ENCODE results near the gene PSD2.

PSD2 gene

GRCh38 chr5:139822553-139823425 lies 27.2 kb downstream of the PSD2 start:
- Histone ChIP-seq H3K9ac (no peak overlapping the region), H3K79me2 (no peaks in the 10 kb centered on the region), H3K27ac (no peak overlapping the region), H3K36me3 (ENCODE audit: control insufficient read depth, insufficient read depth, low read length) (no peaks in the 10 kb centered on the region), H3K4me3 (ENCODE audit: low read depth, low read length) (no peak overlapping the region), H3K9me3 (ENCODE audit: control insufficient read depth, low read length) (no peaks in the 10 kb centered on the region), H2AFZ (no peak overlapping the region), H3K27me3 (ENCODE audit: control insufficient read depth, insufficient read depth, low read length) (no peaks in the 10 kb centered on the region), H3K4me1 (no peaks in the 10 kb centered on the region), H3K4me2 (ENCODE audit: low read length) (no peak overlapping the region)
- TF ChIP-seq CTCF (IDR thresholded peaks at IDR 0.05), result no peak

DNA sequence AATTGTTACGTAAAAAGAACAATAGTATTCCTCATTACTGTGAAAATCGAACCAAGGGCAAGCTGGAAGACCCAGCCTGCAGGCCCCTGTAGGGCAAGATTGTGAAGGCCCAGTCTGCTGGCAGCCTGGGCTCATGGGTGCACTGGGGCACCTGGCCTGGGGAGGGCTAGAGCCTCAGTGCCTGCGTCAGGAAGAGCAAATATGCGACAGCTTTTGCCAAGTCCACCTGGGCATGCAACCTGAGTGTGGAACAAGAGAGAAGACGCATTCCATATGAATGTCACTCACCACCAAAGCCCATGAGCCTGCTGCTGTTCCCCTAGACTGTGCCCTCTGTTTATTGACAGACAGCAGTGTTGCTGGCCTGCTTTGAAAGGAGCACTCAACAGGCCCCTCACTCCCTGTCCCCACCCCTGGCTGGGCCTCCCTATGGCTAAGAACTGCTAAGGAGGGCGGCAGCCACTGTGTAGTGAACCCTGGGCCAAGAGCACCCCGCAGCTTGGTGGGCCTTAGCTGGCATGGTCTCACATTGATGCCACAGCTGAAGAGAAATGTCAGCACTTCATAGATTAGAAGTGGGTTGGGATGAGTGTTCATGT lies 28.2 kb downstream of the PSD2 start:
- Histone ChIP-seq H3K4me3 (ENCODE audit: low read depth, low read length) (no peak overlapping the region), H3K36me3 (ENCODE audit: control insufficient read depth, insufficient read depth, low read length) (no peaks in the 10 kb centered on the region), H3K9me3 (ENCODE audit: control insufficient read depth, low read length) (no peaks in the 10 kb centered on the region), H3K4me1 (no peaks in the 10 kb centered on the region), H3K79me2 (no peaks in the 10 kb centered on the region), H3K27me3 (ENCODE audit: control insufficient read depth, insufficient read depth, low read length) (no peaks in the 10 kb centered on the region), H3K4me2 (ENCODE audit: low read length) (no peak overlapping the region), H2AFZ (no peak overlapping the region), H3K27ac (no peak overlapping the region), H3K9ac (no peak overlapping the region)
- no peak for TF ChIP-seq CTCF (IDR thresholded peaks at IDR 0.05)

DNA sequence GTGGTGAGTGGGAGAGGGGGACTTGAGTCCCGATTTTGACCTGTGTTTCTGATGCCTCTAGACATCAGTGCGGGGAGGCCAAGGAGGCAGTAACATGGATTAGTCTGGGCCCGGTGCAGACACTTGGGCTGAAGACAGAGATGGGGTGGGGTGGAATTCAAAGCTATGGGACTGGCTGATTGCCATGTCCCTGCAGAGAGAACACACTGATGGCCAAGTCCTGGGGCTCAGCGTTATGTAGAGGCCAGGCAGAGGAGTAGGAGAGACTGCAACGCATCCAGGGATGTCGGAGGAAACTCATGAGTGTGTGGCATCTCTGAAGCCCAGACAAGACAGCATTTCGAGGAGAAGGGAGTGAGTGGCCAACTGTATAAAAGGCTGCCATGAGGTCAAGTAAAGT lies 30.1 kb downstream of the PSD2 start:
- TF ChIP-seq CTCF (IDR thresholded peaks at IDR 0.05), result no peak
- Histone ChIP-seq H3K4me2 (ENCODE audit: low read length) (no peak overlapping the region), H3K36me3 (ENCODE audit: control insufficient read depth, insufficient read depth, low read length) (no peaks in the 10 kb centered on the region), H3K9me3 (ENCODE audit: control insufficient read depth, low read length) (no peaks in the 10 kb centered on the region), H3K9ac (no peak overlapping the region), H2AFZ (no peak overlapping the region), H3K79me2 (no peaks in the 10 kb centered on the region), H3K4me3 (ENCODE audit: low read depth, low read length) (no peak overlapping the region), H3K4me1 (no peaks in the 10 kb centered on the region), H3K27me3 (ENCODE audit: control insufficient read depth, insufficient read depth, low read length) (no peaks in the 10 kb centered on the region), H3K27ac (no peak overlapping the region)

DNA sequence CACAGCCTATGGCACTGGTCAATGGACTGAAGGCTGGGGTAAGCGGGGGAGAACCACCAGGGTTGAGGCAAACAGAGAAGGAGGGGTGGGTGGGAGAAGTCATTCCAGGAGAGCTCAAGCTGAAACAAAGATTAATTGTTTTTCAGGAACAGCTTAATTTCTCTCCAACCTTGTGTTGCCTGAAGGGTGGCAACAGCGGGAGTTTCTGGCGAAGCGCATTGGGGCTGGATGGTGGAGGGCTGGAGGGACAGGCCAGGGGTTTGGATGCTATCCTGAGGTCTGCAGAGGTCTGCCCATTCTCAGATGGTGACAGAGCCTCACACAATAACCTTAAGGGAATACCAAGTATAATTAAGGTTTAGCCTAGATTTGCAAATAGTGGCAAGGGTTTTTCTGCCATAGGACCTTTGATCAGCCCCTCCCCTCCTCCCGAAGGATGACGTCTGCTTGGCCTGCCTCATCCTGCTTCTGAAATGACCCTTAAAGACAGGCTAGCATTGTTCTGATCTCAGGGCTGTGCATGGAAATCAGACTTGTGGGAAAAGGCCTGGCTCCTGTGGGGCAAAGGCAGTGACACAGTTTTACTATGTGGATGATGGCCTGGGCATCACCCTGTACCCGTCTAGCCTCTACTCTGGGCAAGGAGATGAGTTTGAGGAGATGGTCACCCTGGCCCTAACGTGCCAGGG lies 32.7 kb downstream of the PSD2 start:
- Histone ChIP-seq H2AFZ (no peak overlapping the region), H3K27ac (no peak overlapping the region), H3K4me3 (ENCODE audit: low read depth, low read length) (no peak overlapping the region), H3K27me3 (ENCODE audit: control insufficient read depth, insufficient read depth, low read length) (no peaks in the 10 kb centered on the region), H3K79me2 (no peaks in the 10 kb centered on the region), H3K9me3 (ENCODE audit: control insufficient read depth, low read length) (no peaks in the 10 kb centered on the region), H3K36me3 (ENCODE audit: control insufficient read depth, insufficient read depth, low read length) (no peaks in the 10 kb centered on the region), H3K4me1 (no peaks in the 10 kb centered on the region), H3K9ac (no peak overlapping the region), H3K4me2 (ENCODE audit: low read length) (no peak overlapping the region)
- no peak for TF ChIP-seq CTCF (IDR thresholded peaks at IDR 0.05)

All from parathyroid adenoma (tissue), 2 donors.